CD4-positive, alpha-beta T cell treated with Interleukin-6 at 100 ng/mL for 8 hours (primary cell): ENCODE results near the gene IL17RB.

Experiments used
- DNase-seq: peaks from one replicate; pipeline ENCODE4 v3.0.0-alpha.2; 2020; ENCODE audit warnings: mixed read lengths, low spot score

Gene IL17RB

DNA sequence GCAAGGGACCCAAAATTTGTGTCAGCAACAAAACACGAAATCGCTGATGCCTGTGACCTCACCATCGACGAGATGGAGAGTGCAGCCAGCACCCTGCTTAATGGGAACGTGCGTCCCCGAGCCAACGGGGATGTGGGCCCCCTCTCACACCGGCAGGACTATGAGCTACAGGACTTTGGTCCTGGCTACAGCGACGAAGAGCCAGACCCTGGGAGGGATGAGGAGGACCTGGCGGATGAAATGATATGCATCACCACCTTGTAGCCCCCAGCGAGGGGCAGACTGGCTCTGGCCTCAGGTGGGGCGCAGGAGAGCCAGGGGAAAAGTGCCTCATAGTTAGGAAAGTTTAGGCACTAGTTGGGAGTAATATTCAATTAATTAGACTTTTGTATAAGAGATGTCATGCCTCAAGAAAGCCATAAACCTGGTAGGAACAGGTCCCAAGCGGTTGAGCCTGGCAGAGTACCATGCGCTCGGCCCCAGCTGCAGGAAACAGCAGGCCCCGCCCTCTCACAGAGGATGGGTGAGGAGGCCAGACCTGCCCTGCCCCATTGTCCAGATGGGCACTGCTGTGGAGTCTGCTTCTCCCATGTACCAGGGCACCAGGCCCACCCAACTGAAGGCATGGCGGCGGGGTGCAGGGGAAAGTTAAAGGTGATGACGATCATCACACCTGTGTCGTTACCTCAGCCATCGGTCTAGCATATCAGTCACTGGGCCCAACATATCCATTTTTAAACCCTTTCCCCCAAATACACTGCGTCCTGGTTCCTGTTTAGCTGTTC, 35.0 kb upstream of the IL17RB start:
- DNase-seq = no peak

DNA sequence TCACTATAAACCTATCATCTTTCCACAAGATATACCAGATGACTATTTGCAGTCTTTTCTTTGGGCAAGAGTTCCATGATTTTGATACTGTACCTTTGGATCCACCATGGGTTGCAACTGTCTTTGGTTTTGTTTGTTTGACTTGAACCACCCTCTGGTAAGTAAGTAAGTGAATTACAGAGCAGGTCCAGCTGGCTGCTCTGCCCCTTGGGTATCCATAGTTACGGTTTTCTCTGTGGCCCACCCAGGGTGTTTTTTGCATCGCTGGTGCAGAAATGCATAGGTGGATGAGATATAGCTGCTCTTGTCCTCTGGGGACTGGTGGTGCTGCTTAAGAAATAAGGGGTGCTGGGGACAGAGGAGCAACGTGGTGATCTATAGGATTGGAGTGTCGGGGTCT, 33.9 kb upstream of the IL17RB start:
- DNase-seq = no peak

DNA sequence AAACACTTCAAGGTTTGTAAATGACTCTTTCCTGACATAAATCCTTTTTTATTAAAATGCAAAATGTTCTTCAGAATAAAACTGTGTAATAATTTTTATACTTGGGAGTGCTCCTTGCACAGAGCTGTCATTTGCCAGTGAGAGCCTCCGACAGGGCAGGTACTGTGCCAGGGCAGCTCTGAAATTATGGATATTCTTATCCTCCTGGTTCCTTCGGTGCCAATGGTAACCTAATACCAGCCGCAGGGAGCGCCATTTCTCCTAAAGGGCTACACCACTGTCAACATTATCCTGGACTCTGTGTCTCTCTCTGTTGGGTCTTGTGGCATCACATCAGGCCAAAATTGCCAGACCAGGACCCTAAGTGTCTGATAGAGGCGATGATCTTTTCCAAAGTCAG, 33.1 kb upstream of the IL17RB start:
- no peak for DNase-seq

DNA sequence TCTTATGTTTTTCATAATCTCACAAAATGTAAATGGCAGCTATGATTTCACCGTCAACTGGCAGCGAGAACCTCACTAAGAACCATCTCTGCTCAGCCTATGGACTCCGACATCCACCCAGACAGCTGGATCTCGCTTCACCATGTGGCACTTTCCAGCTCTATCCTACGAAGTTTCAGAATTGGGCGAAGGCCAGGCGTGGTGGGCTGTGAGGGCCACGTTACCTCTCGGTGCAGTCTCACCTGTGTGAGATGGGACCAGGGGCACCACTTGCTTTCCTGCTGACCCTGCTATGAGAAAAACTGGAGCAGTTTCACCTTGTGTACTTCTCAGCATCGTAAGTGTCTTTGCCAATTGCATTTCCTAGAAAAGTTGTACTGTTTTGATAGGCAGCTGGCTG, 32.5 kb upstream of the IL17RB start:
- DNase-seq = no peak

DNA sequence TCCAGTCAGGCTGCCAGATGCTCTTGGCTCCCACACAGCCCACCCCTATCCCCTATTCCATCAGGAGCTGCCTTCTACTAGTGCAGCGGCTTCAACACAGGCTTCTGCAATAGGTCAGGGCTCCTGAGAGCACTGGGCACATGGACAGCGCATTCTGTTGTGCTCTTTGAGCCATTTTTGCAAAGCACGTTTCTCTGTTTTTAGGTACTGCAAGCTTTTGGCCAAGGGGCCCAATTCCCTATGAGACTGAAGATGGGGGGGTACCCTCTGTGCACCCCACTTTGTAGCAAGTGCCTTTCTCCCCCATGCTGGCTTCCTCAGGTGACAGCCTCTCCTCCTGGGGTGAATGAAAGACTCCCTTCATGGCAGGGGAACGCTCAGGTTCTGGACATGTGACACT, 31.3 kb upstream of the IL17RB start:
- DNase-seq = no peak

DNA sequence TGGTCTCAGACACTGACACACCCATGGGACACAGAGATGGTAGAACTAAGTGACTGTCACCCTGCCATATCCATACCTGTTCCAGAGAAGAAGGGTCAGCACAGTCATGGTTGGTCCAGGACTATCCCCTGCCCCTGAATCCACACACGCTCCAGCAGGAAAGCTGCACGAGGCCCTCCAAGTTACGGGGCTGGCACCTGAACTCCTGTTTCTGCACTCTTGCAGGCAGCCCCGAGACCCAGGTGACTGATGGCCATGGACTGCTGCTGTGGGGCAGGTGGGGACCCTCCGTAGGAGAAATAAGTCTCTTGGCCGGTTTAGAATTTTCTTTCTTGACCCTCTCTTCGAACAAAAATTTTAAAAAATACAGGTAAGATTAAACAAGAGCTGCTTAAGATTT, 30.7 kb upstream of the IL17RB start:
- DNase-seq = no peak

DNA sequence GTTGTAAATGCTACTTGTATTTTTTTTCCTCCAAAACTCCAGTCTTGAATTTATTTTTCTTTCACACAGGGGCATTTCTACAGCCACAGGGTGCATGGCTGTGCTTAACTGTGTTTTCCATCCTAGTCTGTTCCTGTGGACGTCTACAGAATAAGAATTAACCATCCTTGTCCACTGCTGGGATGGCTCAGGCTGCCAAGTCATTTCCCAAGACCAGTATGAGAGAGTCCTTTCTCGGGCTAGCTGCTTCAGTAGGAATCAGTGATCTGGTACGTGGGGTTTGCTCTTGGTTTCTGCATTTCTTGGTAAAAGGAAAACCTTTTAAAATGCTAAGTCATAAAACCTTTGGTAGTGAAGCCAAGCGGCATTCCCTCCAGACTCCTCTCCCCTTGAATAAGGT, 29.9 kb upstream of the IL17RB start:
- no peak for DNase-seq

DNA sequence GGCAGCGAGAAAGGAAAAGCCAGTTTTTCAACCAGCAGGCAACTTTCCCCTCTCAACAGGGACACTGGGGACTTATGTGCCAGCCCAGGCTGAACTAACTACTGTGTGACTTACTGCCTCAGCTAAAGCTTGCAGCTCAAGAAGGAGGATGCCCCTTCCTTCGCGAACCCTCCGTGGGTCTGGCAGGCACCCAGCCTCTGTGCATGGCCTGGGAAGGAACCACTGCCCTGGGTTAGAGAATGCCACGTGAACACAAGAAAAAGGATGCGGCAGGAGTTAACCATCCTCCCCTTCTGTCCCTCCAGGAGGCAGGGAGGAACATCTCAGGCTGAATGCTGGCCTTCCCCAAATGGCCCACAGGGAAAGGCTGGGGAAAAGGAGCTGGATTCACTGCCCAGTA, 29.2 kb upstream of the IL17RB start:
- DNase-seq = no peak

DNA sequence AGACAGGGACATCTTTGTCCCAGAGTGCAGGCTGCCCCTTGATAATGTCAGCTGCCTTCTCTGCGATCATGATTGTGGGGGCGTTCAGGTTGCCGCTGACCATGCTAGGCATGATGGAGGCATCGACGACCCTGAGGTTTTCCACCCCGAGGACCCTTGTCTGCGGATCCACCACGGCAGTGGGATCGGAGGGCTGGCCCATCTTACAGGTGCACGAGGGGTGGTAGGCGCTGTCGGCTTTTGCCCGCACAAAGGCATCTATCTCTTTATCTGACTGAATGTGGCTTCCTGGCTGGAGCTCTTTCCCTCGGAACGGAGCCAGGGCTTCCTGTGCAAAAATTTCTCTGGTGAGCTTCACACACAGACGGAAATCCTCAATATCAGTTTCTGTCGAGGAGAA, 28.6 kb upstream of the IL17RB start:
- DNase-seq = no peak

DNA sequence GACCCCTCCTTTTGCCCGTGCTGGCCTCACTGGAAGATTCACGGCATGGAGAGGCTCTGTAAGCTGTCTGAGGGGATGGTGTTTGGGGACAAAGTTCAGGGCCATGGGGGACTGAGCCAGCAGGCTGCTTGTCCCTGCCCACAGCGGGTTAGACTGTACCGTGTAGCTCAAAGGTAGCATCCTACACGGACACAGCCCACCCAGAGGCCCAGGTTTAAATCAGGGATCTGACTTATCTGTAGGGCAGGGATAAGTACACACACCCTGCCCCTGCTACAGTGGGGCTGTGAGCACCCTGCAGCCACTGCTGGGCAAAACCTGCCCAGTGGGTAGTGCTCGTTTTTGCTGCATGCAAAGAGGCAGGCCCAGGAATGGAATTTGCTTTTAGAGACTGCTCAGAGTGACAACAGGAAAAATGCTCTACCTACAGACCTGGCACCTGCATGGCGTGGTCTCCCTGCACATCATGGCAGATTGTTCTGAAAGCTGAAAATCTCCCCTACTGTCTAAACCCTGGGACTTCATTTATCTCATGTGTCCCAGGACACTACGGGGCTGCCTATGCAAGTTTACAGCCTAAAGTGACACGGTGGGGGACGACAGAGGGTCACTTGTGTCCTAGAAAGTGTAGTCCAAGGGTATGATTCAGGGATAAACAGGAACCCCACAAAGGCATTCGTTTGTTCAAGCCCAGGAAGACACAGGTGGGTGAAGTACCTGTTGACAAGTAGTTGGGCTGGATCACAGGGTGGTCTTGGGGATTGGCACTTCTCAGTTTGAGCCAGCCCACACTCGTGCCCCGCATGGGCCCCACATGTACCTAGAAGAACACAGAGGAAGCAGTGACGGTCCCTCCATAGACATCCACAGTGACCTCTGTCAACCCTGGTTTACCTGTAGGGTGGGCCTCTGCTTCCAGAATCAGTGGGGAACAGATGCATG, 27.9 kb upstream of the IL17RB start:
- no peak for DNase-seq

DNA sequence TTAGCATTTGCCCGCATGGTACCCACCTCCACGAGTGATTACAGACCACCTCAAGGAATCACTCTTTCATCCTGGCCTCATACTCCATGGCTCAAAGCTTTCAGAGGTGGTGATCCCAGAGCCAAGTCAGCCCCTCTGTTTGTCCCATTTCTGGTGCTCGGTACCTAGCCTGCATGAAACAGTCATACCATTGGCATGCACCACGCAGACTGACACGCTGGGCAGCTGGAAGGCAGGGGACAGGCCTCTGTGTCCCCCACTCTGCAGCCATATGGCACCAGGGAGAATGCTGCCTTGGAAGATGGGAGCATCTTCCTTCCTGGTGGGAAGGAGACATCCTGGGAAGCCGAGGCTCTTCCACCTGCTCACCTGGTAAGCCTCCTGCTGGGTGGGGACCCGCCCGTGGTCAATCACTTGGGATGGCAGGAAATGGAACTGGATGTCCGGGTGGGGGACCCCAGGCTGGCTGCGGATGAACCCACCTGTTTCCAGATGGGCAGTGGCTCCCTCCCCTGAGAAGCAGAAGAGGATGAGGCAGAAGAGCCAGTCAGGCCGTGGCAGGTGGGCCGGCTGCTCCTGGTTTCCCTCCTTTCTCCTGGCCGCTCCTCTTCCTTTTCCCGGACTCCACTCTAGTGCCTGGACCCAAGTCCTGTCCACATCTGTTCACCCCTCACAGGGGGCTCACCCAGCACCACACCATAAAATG, 27.1 kb upstream of the IL17RB start:
- DNase-seq = no peak

DNA sequence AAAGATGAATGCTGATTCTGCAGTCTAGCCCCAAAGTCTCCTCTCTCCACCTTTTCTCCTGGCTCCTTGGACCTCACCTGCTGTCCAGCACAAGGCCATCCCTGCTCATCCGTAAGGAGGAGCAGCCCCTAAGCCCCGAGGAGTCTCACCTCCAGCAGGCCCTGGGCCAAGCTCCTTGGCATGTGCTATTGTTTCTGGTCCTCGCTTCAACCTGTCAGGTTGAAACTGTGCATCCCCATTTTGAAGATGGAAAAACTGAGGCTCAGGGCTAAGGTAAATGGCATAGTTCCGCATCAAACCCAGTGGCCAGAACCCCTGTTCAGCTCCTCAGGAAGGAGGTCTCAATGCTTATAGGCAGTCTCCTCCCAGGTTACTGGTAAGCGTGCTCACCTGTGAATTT, 26.3 kb upstream of the IL17RB start:
- DNase-seq = no peak

DNA sequence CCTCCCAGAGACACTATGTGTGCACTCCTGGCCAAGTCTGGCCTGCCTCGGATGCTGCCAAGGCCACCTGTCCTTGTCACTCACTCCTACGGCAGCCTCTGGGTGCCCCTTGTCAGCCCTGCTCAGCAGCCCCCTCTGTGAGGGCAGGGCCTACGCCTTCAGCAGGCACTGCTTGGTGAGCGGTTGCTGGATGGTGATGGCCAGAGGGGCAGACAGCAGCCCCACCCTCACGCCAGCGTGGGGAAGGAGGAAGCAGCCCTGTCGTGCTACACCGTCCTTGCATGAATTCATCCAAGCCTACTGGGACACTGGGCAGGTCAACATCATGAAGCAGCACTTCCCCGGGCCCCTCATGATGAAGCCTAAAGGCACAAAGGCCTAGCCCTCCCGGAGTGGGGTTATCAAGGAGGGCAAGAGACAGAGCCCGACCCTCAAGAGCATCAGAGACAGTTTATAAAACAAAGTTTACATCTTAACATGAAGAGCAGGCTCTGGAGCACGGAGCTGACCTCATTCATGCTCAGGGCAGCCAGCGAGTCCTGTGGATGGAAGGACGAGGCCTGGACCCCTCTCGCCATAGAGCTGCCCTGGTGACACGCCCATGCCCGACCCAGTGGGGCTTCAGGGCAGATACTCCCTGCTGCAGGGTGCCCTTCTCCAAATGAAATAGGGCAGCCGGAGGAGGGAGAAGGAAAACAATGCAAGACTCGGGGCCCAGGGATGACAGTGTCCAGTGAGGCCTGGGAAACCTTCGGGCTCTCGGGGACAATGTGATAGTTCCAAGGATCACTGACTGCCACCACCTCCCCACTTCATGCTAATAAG, 25.4 kb upstream of the IL17RB start:
- DNase-seq = no peak

DNA sequence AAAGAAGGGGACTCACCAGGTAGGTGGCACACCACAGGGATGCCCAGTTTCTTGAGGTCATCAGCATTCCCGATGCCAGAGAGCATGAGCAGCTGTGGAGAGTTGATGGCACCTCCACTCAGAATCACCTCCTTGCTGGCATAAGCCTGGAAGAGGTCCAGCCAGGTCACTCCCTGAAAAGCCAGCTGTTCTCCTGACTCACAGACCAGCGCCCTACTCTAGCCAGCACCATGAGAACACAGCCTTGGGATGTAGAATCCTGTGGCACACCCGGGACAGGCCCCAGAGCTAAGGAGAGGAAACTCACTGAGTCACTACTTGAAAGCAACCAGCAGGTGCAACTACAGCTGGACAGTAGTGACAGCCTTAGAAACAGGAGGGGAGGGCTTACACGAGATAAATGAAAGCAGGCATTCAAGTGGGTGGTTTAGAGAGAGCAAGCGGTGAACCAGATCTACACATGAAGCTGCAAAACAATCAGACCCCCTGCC, 24.7 kb upstream of the IL17RB start:
- DNase-seq = no peak

DNA sequence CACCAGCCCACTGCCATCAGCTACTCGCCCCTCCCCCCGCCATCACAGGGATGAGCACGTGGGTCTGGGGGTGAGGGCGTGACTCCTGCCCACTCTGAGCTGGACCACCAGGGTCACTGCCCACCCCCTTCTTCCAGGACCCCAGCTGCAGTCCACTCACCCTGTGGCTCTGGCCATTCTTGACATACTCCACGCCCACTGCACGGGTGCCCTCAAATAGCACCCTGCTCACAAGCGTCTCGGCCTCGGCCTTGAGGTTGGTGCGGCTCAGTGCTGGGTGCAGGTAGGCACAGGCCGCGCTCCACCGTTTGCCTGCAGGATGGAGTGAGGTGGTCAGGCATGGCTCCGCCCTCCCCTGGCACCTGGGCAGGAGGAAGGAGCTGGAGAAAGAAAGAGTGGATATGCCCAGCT, 24.0 kb upstream of the IL17RB start:
- no peak for DNase-seq

DNA sequence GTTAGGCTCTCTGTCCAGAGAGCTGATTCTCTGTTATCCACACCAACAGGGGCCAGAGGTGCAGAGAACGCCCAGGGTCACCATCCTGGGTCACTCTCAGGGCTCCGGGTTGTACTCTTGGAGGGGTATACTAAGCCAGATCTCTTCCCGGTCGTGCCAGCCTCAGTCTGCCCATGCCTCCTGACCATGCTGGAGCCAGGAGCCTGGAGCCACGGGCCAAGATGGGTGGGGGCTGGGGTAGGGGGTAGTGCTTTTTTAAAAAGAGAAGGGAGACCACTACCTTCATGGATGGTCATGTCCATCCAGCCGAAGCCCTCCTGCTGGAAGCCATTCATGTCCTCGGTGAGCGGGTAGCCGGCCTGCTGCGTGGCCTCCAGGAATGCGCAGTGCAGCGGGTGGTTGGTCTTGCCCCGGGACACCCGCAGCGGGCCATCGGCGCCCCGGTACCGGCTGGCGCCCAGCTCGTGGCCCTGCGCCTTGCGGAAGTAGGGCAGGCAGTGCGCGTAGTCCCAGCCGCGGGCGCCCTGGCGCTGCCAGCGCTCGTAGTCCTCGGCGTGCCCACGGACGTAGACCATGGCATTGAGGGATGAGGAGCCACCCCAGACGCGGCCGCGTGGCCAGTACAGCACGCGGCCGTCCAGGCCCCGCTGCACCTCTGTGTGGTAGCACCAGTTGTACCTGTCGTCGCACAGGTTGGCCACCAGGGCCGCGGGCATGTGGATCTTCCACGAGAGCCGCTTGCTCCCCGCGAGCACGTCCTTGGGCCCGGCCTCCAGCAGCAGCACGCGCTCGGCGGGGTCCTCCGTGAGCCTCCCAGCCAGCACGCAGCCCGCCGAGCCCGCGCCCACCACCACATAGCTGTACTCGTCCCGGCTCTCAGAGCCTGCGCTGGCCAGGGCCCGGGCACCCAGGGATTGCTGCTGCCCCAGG, 23.1 kb upstream of the IL17RB start:
- DNase-seq = no peak

DNA sequence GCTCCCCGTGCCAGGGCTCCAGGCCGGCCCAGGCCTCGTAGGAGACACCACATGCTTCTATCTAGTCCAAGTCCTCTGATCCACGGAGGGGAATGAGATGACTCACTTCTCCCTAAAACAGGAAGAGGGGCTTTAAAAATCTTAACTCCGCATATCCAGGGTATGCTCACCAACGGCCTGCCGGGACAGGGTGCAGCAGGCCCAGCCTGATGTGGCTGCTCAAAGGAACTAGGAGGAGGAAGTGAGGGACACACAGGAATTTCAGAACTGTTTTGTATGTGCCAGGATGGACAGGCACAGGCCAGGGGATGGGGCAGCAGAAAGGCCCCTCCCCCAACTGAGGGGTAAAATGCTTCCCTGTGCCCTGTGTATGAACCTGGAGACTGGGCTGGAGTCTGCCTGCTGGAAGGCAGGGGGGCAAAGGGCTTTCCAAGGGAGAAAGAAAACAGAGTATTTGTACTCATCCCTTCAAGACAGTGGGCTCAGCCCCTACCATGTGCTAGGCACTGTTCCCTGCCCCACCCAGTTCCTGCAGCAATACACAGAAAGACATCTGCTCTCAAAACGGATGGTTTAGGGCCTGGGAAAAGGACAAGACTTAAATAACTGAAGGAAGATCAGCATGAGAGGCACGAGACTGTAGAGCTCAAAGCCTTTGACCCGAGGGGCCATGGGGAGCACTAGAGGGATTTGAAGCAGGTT, 22.3 kb upstream of the IL17RB start:
- no peak for DNase-seq

DNA sequence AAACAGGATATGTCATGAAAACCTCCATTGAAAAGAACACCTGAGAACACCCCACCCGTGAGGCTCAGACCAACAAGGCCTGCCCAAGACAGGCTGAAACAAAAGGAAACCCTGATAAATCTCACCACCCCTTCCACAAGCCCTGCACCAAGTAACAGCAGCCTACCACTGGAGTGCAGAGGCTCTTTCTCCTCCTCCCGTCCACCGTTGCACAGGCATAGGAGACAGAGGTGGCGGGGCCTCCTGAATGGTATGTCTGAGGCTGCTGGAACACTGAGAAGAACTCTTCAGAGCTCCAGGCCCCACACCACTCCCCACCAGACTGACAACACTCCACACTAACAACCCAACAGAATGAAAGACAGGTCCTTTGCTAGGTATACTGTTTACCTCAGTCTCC, 21.6 kb upstream of the IL17RB start:
- no peak for DNase-seq

DNA sequence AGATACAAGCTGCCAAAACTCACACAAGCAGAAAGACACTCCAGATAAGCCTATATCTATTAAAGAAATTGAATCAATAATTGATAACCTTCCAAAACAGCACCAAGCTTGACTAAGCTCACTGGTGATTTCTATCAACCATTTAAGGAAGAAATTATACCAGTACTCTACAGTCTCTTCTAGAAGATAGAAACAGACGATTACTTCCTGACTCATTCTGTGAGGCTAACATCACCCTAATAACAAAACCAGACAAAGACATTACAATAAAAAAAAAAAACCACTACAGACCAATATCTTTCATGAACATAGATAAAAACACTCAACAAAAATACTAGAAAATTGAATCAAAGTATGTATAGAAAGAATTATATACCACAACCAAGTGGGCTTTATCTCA, 20.3 kb upstream of the IL17RB start:
- no peak for DNase-seq

DNA sequence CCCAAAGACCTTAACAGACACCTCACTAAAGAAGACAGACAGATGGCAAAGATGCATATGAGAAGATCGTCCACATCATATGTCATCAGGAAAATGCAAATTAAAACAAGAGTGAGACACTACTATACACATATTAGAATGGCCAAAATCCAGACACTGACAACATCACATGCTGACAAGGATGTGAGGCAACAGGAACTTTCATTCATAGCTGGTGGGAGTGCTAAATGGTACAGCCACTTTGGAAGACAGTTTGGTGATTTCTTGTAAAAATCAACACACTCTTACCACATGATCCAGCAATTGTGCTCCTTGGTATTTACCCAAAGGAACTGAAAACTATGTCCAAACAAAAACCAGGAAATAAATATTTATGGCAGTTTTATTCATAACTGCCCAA, 17.8 kb upstream of the IL17RB start:
- no peak for DNase-seq
